ENCODE data around the gene PREX1. TPM values are rescaled to one million over a fixed set of nuclear protein-coding genes. Genes with fewer than 3 reads are reported as not detected.

PREX1 gene
- total and polyA plus RNA-seq, 12 donors = 10.1 to 85.1 (median 42.9) TPM

DNA sequence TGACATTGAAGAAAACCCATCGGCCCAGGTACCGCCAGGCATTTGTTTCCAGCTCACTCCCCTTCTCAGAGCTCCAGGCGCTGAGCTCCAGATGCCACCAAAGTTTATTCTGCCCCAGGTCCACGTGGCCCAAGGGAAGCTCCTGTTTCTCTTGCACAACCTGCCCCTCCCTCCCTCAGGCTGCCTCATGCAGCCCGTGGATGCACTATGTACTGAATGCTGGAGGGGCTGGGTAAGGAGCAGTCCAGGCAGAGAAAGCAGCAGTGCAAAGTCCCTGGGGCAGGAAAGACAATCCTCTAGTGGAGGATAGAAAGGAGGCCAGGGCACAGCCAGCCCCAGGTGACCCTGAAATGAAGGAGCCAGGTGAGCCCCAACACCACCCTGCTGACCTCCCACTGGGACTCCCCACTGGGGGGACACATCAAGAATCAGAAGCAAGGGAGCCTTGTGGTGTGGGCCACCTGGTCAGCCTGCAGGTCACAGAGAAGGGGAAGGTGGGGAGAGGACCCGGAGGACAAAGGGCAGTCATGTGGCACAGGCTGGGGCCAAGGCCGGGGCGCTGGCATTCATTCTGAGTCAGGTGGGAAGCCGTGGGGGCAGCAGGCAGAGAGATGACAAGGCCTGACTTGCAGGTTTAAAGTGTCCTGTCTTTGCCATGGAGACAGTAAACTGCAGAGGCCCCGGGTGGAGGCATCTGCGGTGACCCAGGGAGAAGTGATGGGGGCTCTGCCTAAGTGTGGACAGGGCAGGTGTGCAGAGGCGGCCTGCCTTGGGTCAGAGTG, 230.1 kb downstream of the PREX1 start:
- Histone ChIP-seq H3K36me3 (replicated peaks in 1 of 2) (no peaks in the 10 kb centered on the region), H3K9me3 (replicated peaks in 1 of 3) (no peaks in the 10 kb centered on the region), H3K4me1 (replicated peaks in 1 of 2) (no peaks in the 10 kb centered on the region), H3K4me3 (no peak overlapping the region), H3K27ac (no peak overlapping the region), H3K27me3 (no peaks in the 10 kb centered on the region)
- intact Hi-C loops (cut with DNase I) = no loop called here
- DNase-seq = no peak
- WGBS, 4 donors = 69 to 81% (median 74%) methylated on average over 12 of the region's 12 CpGs
- TF ChIP-seq, protein P1, sequence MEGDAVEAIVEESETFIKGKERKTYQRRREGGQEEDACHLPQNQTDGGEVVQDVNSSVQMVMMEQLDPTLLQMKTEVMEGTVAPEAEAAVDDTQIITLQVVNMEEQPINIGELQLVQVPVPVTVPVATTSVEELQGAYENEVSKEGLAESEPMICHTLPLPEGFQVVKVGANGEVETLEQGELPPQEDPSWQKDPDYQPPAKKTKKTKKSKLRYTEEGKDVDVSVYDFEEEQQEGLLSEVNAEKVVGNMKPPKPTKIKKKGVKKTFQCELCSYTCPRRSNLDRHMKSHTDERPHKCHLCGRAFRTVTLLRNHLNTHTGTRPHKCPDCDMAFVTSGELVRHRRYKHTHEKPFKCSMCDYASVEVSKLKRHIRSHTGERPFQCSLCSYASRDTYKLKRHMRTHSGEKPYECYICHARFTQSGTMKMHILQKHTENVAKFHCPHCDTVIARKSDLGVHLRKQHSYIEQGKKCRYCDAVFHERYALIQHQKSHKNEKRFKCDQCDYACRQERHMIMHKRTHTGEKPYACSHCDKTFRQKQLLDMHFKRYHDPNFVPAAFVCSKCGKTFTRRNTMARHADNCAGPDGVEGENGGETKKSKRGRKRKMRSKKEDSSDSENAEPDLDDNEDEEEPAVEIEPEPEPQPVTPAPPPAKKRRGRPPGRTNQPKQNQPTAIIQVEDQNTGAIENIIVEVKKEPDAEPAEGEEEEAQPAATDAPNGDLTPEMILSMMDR (IDR thresholded peaks at IDR 0.05) = no peak
- no peak for TF ChIP-seq POLR2A (IDR thresholded peaks at IDR 0.05)

DNA sequence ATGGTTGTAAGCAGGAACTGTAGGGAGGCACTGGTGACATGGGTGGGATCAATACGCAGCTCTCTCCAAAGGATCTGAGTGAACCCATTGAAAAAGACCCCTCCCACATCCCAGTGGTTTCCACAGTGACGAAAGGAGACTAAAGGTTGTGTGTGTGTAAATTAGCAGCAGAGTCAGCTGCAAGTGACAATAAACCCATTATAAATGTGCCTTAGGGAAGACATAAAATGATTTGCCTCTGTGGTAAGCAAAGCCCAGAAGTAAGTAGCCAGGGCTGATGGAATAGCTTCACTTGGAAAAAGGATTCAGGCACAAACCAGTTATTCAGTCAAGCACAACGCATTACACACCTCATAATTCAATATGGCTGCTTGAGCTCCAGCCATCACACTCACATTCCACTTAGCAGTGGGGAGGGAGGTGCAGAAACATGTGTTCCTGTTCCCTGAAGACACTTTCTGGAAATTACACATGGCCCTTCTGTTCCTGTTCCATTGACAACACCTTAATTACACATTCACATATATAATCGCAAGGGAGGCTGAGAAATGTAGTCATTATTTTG, 231.4 kb downstream of the PREX1 start:
- H3K27me3 ChIP-seq = no peaks in the 10 kb centered on the region
- no peak for DNase-seq
- no peaks in the 10 kb centered on the region for H3K36me3 ChIP-seq (replicated peaks in 1 of 2)
- no peak for TF ChIP-seq POLR2A (IDR thresholded peaks at IDR 0.05)
- TF ChIP-seq, protein P1 (IDR thresholded peaks at IDR 0.05) = no peak
- H3K4me1 ChIP-seq (replicated peaks in 1 of 2) = no peaks in the 10 kb centered on the region
- intact Hi-C loops (cut with DNase I) = no loop called here
- 87 to 92% (median 90%) methylated on average over 4 of the region's 4 CpGs for WGBS, 4 donors
- no peaks in the 10 kb centered on the region for H3K9me3 ChIP-seq (replicated peaks in 1 of 3)
- H3K27ac ChIP-seq = no peak overlapping the region
- no peak overlapping the region for H3K4me3 ChIP-seq

DNA sequence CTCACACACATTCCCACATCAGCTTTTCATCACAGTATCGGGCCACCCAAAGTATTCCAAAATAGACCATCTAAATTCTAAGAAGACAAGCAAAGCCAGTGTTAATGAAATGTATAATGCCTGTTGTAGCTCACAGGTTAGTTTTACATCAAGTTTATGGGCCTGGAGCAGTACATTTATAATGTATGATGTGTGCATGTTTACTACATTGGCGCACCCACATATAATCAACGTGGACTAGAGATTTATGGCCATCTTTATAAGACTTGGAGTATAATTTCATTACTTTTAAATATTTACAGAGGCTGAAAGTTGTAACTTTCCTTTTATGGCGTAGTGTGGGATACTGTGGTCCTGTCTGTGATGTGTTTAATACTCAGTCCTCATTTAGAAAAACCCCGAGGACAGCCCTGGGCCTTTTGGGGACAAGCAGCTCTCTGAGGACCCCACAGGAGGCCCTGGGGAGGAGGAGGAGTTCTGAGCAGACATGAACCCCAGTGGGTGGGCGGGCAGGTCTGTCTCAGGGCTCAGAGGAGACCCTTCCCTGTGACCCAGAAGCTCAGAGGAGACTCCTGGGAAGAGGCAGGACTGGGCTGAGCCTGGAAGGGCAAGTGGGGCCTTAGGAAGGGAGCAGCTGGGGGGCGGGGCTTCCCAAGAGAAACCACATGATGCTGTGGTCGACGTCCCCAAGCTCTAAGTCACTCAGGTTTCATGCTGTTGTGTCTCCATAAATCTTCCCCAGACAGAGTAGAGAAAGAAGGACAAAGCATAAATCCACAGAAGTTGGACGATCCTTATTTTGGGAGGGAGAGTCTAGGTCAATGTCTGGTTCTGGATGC, 232.1 kb downstream of the PREX1 start:
- Histone ChIP-seq H3K4me3 (no peak overlapping the region), H3K36me3 (replicated peaks in 1 of 2) (no peaks in the 10 kb centered on the region), H3K9me3 (replicated peaks in 1 of 3) (no peaks in the 10 kb centered on the region), H3K27me3 (no peaks in the 10 kb centered on the region), H3K4me1 (replicated peaks in 1 of 2) (no peaks in the 10 kb centered on the region), H3K27ac (no peak overlapping the region)
- intact Hi-C loops (cut with DNase I) = no loop called here
- 66 to 73% (median 70%) methylated on average over 7 to 10 of the region's 10 CpGs for WGBS, 4 donors
- no peak for TF ChIP-seq POLR2A (IDR thresholded peaks at IDR 0.05)
- TF ChIP-seq, protein P1 (IDR thresholded peaks at IDR 0.05) = no peak
- DNase-seq = no peak

DNA sequence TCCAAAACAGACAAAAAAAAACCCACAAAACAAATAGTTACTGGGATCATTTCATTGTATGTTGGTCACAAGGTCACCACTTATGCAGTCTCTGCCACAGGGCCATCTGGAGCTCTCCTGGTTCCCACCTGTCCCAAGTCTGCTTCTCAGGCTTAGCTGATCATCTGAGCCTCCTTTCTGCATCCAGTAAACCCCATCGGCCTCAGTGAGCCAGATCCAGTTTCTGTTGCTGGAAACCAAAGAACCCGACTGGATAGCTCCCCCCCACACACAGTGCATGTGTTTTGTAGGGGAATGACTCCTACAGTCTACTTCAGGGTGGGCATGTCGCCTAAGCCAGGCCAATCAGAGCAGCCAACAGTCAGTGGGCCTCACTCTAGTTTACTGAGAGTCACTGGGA, 233.3 kb downstream of the PREX1 start:
- no peak for DNase-seq
- Histone ChIP-seq H3K36me3 (replicated peaks in 1 of 2) (no peaks in the 10 kb centered on the region), H3K9me3 (replicated peaks in 1 of 3) (no peaks in the 10 kb centered on the region), H3K4me1 (replicated peaks in 1 of 2) (no peaks in the 10 kb centered on the region), H3K27me3 (no peaks in the 10 kb centered on the region), H3K27ac (no peak overlapping the region), H3K4me3 (no peak overlapping the region)
- TF ChIP-seq, protein P1 (IDR thresholded peaks at IDR 0.05) = no peak
- no peak for TF ChIP-seq POLR2A (IDR thresholded peaks at IDR 0.05)
- WGBS, 4 donors = 77 to 90% (median 84%) methylated on average over 1 to 3 of the region's 3 CpGs
- intact Hi-C loops (cut with DNase I) = no loop called here

All from adrenal gland (tissue), 12 donors.